H1 (cell line): ENCODE results near the gene SSH2. TPM values are rescaled to one million over a fixed set of nuclear protein-coding genes. Genes with fewer than 3 reads are reported as not detected.

Experiments
- CTCF ChIA-PET: fragments of 300-600 bp; sonication (Branson Sonifier 250); formaldehyde crosslinking; loops from one replicate; lab custom pipeline; 2021; ENCODE audit not compliant: partially characterized antibody; lab: Charles Lee
- POLR2A ChIA-PET: fragments of 300-600 bp; sonication (Branson Sonifier 250); formaldehyde crosslinking; loops from one replicate; lab custom pipeline; 2021; ENCODE audit warnings: inconsistent platforms; ENCODE audit not compliant: partially characterized antibody; lab: Charles Lee
- DNase-seq, 2 experiments: peaks; one replicate each; pipeline versions ENCODE4 v3.0.0 to v3.0.0-alpha.2; 2010 to 2022; ENCODE audit warnings: low spot score in 2 of 2, low read depth in 1 of 2, mixed read lengths in 1 of 2
- FAIRE-seq: peaks from 2 replicates; lab custom pipeline; 2011; peaks lifted over from hg19 to GRCh38; lab: Jason Lieb, UNC
- H2AFZ ChIP-seq: 2 replicates; pipeline ENCODE4 v1.8.1; 2012; ENCODE audit warnings: low read length, inconsistent platforms
- H2AK5ac ChIP-seq: 2 replicates; pipeline ENCODE4 v1.6.1; 2013; ENCODE audit warnings: low read depth, low read length
- H2BK120ac ChIP-seq: replicated peaks from 2 replicates; pipeline ENCODE3; 2013; ENCODE audit warnings: low read depth, low read length, inconsistent platforms
- H2BK12ac ChIP-seq: 2 replicates; pipeline ENCODE4 v1.6.1; 2013; ENCODE audit warnings: low read depth, low read length
- H2BK15ac ChIP-seq: 2 replicates; pipeline ENCODE4 v1.6.1; 2013; ENCODE audit warnings: low read length
- H2BK20ac ChIP-seq: 2 replicates; pipeline ENCODE4 v1.6.1; 2013; ENCODE audit warnings: low read length
- H2BK5ac ChIP-seq: 2 replicates; pipeline ENCODE4 v1.6.1; 2013; ENCODE audit warnings: low read depth, low read length
- H3K14ac ChIP-seq: 2 replicates; pipeline ENCODE4 v1.6.1; 2013; ENCODE audit warnings: inconsistent platforms; ENCODE audit not compliant: insufficient read length
- H3K18ac ChIP-seq: 2 replicates; pipeline ENCODE4 v1.6.1; 2013; ENCODE audit warnings: low read length; ENCODE audit errors: extremely low read depth
- H3K23ac ChIP-seq: 2 replicates; pipeline ENCODE4 v1.6.1; 2013; ENCODE audit warnings: inconsistent platforms; ENCODE audit not compliant: insufficient read length
- H3K23me2 ChIP-seq: 2 replicates; pipeline ENCODE4 v1.6.1; 2013; ENCODE audit warnings: low read depth, low read length
- H3K27ac ChIP-seq: 2 replicates; pipeline ENCODE4 v1.6.1; 2011; ENCODE audit warnings: low read depth, low read length, inconsistent platforms
- H3K27me3 ChIP-seq, 4 experiments: replicated peaks in 1 of 4; 1 replicate in 1 of 4; 2 replicates in 3 of 4; pipeline versions ENCODE4 v1.6.1 to v1.8.1; 2011 to 2013; ENCODE audit warnings: low read length in 3 of 4, mild to moderate bottlenecking in 3 of 4, inconsistent platforms in 2 of 4, mixed read lengths in 2 of 4, moderate library complexity in 1 of 4; ENCODE audit not compliant: control insufficient read depth in 3 of 4, insufficient read depth in 3 of 4; ENCODE audit errors: extremely low read depth in 1 of 4
- H3K36me3 ChIP-seq, 4 experiments: 2 replicates each; pipeline versions ENCODE4 v1.6.1 to v1.8.1; 2011 to 2013; ENCODE audit warnings: mild to moderate bottlenecking in 4 of 4, low read length in 3 of 4, moderate library complexity in 2 of 4, control low read depth in 1 of 4, inconsistent platforms in 1 of 4; ENCODE audit not compliant: insufficient read depth in 4 of 4, control insufficient read depth in 2 of 4
- H3K4ac ChIP-seq: replicated peaks from 2 replicates; pipeline ENCODE3; 2013; ENCODE audit warnings: low read length, low read depth, mixed read lengths, inconsistent platforms; ENCODE audit not compliant: insufficient read length
- H3K4me1 ChIP-seq, 4 experiments: replicated peaks in 1 of 4; 1 replicate in 1 of 4; 2 replicates in 3 of 4; pipeline versions ENCODE4 v1.6.1 to v1.8.1; 2011 to 2013; ENCODE audit warnings: low read length in 3 of 4, inconsistent platforms in 2 of 4, mixed read lengths in 1 of 4; ENCODE audit not compliant: insufficient read depth in 4 of 4, control insufficient read depth in 3 of 4
- H3K4me2 ChIP-seq, 2 experiments: 2 replicates each; pipeline versions ENCODE4 v1.6.1 to v1.8.1; 2011 to 2013; ENCODE audit warnings: low read depth in 2 of 2, low read length in 2 of 2, control low read depth in 1 of 2, inconsistent platforms in 1 of 2, mild to moderate bottlenecking in 1 of 2; ENCODE audit not compliant: insufficient read depth in 1 of 2
- H3K4me3 ChIP-seq, 4 experiments: fragments of 200-600, 300-600 bp in 1 of 4; sonication (generic), shearing (Covaris generic), sonication (Bioruptor Twin) in 1 of 4; 2 replicates each; pipeline versions ENCODE4 v1.5.1 to v1.8.1; 2011 to 2016; ENCODE audit warnings: low read length in 4 of 4, low read depth in 3 of 4, control low read depth in 2 of 4, inconsistent platforms in 2 of 4, mild to moderate bottlenecking in 2 of 4, mixed read lengths in 1 of 4, moderate library complexity in 1 of 4; ENCODE audit not compliant: insufficient read depth in 2 of 4; ENCODE audit errors: extremely low read depth in 1 of 4
- H3K56ac ChIP-seq: replicated peaks from 2 replicates; pipeline ENCODE3; 2013; ENCODE audit warnings: low read depth, mild to moderate bottlenecking, mixed read lengths, low read length, inconsistent platforms; ENCODE audit not compliant: insufficient read length
- H3K79me1 ChIP-seq: 2 replicates; pipeline ENCODE4 v1.6.1; 2013; ENCODE audit warnings: low read depth, low read length, control low read depth
- H3K79me2 ChIP-seq, 2 experiments: 2 replicates each; pipeline versions ENCODE4 v1.6.1 to v1.8.1; 2012 to 2013; ENCODE audit warnings: low read length in 2 of 2, mild to moderate bottlenecking in 2 of 2, inconsistent platforms in 1 of 2; ENCODE audit not compliant: insufficient read depth in 2 of 2, control insufficient read depth in 1 of 2
- H3K9ac ChIP-seq, 4 experiments: replicated peaks in 1 of 4; 1 replicate in 1 of 4; 2 replicates in 3 of 4; pipeline versions ENCODE4 v1.6.1 to v1.8.1; 2011 to 2013; ENCODE audit warnings: low read depth in 3 of 4, low read length in 3 of 4, control low read depth in 2 of 4, mild to moderate bottlenecking in 2 of 4, moderate library complexity in 2 of 4, inconsistent platforms in 1 of 4; ENCODE audit errors: extremely low read depth in 1 of 4
- H3K9me3 ChIP-seq, 2 experiments: 2 replicates each; pipeline versions ENCODE4 v1.6.1 to v1.8.1; 2012 to 2013; ENCODE audit warnings: mild to moderate bottlenecking in 2 of 2, moderate library complexity in 2 of 2, control low read depth in 1 of 2, inconsistent platforms in 1 of 2, low read depth in 1 of 2, low read length in 1 of 2, mixed read lengths in 1 of 2; ENCODE audit not compliant: insufficient read depth in 2 of 2
- H4K20me1 ChIP-seq, 2 experiments: replicated peaks in 1 of 2; 2 replicates each; pipeline versions ENCODE3 to v1.8.1; 2011 to 2013; ENCODE audit warnings: inconsistent platforms in 2 of 2, low read length in 2 of 2, mild to moderate bottlenecking in 1 of 2; ENCODE audit not compliant: insufficient read depth in 2 of 2, control insufficient read depth in 1 of 2
- H4K5ac ChIP-seq: 2 replicates; pipeline ENCODE4 v1.6.1; 2013; ENCODE audit warnings: low read length, low read depth, mixed read lengths, inconsistent platforms; ENCODE audit not compliant: insufficient read length
- H4K8ac ChIP-seq: 2 replicates; pipeline ENCODE4 v1.8.0; 2013; ENCODE audit warnings: mild to moderate bottlenecking, moderate library complexity, low read length, inconsistent platforms; ENCODE audit not compliant: insufficient read depth; ENCODE audit errors: extremely low read depth
- H4K91ac ChIP-seq: replicated peaks from 2 replicates; pipeline ENCODE3; 2013; ENCODE audit warnings: low read length, mixed read lengths, inconsistent platforms; ENCODE audit not compliant: insufficient read length
- CBX5 ChIP-seq: fragments of 300-800, 300-1000 bp; sonication (generic); IDR thresholded peaks from 2 replicates; pipeline ENCODE4 v1.7.1; 2016; ENCODE audit warnings: antibody characterized with exemption, low read length, low read depth
- CBX8 ChIP-seq: fragments of 300-800, 300-1000 bp; sonication (generic); IDR thresholded peaks from 2 replicates; pipeline ENCODE4 v1.7.1; 2016; ENCODE audit warnings: low read depth, low read length, borderline replicate concordance
- EGR1 ChIP-seq: IDR thresholded peaks from 2 replicates; pipeline ENCODE4 v1.6.1; 2011; ENCODE audit warnings: low read depth, low read length, borderline replicate concordance
- FOSL1 ChIP-seq: IDR thresholded peaks from 2 replicates; pipeline ENCODE4 v1.6.1; 2011; ENCODE audit warnings: mild to moderate bottlenecking, low read depth, low read length, moderate library complexity; ENCODE audit not compliant: insufficient read depth
- GTF2F1 ChIP-seq: IDR thresholded peaks from 2 replicates; pipeline ENCODE4 v1.6.1; 2012; ENCODE audit warnings: low read depth, low read length, improper control_type of control experiment, borderline replicate concordance
- HDAC2 ChIP-seq, 2 experiments: fragments of 300-600 bp in 1 of 2; sonication (generic) in 1 of 2; IDR thresholded peaks; 2 replicates each; pipeline ENCODE4 v1.6.1; 2011 to 2012; ENCODE audit warnings: low read depth in 2 of 2, low read length in 2 of 2, mild to moderate bottlenecking in 2 of 2, moderate library complexity in 2 of 2, borderline replicate concordance in 1 of 2, inconsistent platforms in 1 of 2
- HDAC6 ChIP-seq: IDR thresholded peaks from one replicate; pipeline ENCODE4 v1.7.1; 2012; ENCODE audit warnings: low read depth, mild to moderate bottlenecking, inconsistent platforms, low read length, moderate library complexity
- MAFK ChIP-seq: IDR thresholded peaks from 2 replicates; pipeline ENCODE4 v1.6.1; 2012; ENCODE audit warnings: low read depth, mild to moderate bottlenecking, improper control_type of control experiment, low read length
- NANOG ChIP-seq: IDR thresholded peaks from 2 replicates; pipeline ENCODE4 v1.6.1; 2011; ENCODE audit warnings: low read length, low read depth, mild to moderate bottlenecking, inconsistent platforms; ENCODE audit not compliant: insufficient read depth, poor library complexity, severe bottlenecking
- POLR2A ChIP-seq, 2 experiments: IDR thresholded peaks; 1 replicate in 1 of 2; 2 replicates in 1 of 2; pipeline ENCODE4 v1.6.1; 2011; ENCODE audit warnings: low read depth in 2 of 2, low read length in 2 of 2, mild to moderate bottlenecking in 2 of 2; ENCODE audit errors: control extremely low read depth in 1 of 2
- RBBP5 ChIP-seq: IDR thresholded peaks from 2 replicates; pipeline ENCODE4 v1.7.1; 2012; ENCODE audit warnings: low read depth, mild to moderate bottlenecking, inconsistent platforms, low read length, moderate library complexity, borderline replicate concordance
- RXRA ChIP-seq: IDR thresholded peaks from 2 replicates; pipeline ENCODE4 v1.6.1; 2011; ENCODE audit warnings: low read depth, mild to moderate bottlenecking, low read length, moderate library complexity; ENCODE audit not compliant: insufficient read depth
- SP2 ChIP-seq: IDR thresholded peaks from 2 replicates; pipeline ENCODE4 v1.6.1; 2012; ENCODE audit warnings: mild to moderate bottlenecking, low read length, inconsistent platforms
- SUZ12 ChIP-seq: fragments of 200-600 bp; sonication (generic); IDR thresholded peaks from 2 replicates; pipeline ENCODE4 v1.6.1; 2012; ENCODE audit warnings: mild to moderate bottlenecking, inconsistent platforms, low read length, moderate library complexity, mixed read lengths
- TAF1 ChIP-seq: IDR thresholded peaks from 2 replicates; pipeline ENCODE4 v1.6.1; 2011; ENCODE audit warnings: mild to moderate bottlenecking, low read depth, low read length
- YY1 ChIP-seq: IDR thresholded peaks from 2 replicates; pipeline ENCODE4 v1.6.1; 2011; ENCODE audit warnings: low read depth, mild to moderate bottlenecking, low read length
- polyA plus RNA-seq, 7 experiments: library from polyadenylated mRNA; depleted of rRNA in 3 of 7; stranded (reverse) in 5 of 7; unstranded in 2 of 7; fragments of >200 nt in 5 of 7; fragments of 200-250 nt in 2 of 7; gene quantifications; 1 replicate in 5 of 7; 2 replicates in 1 of 7; 4 replicates in 1 of 7; pipeline versions ENCODE4 v1.2.1 to v1.2.3, GENCODE V29; 2011 to 2013; ENCODE audit warnings: missing spikeins in 2 of 7, mixed read lengths in 2 of 7
- total RNA-seq: library from RNA; stranded (reverse); fragmentation: NEBNext Ultra II Directional; extraction: Animal tissue kit (Norgen Biotek cat#: 25700); gene quantifications from 2 replicates; pipeline ENCODE4 v1.2.1, GENCODE V29; 2021

SSH2 gene
- total and polyA plus RNA-seq, 2 of the 8 experiments (the other 6 are each of a cell fraction or from before 2014, with no cell fraction given) = 5.2 to 15.9 TPM

- Histone ChIP-seq H4K20me1 (no peaks in the 10 kb centered on the region), H2AFZ (no peak overlapping the region), H3K23me2 (no peaks in the 10 kb centered on the region), H4K5ac (no peak overlapping the region), H3K9me3 (peaks cover 0 to 5% of the 10 kb centered on the region in 2 experiments; a peak in 1 of 4 replicates), H4K91ac (no peak overlapping the region), H3K18ac (no peak overlapping the region), H3K36me3 (no peaks in the 10 kb centered on the region), H3K4me3 (no peak overlapping the region), H3K9ac (no peak overlapping the region), H3K79me1 (no peaks in the 10 kb centered on the region), H2BK20ac (no peak overlapping the region), H3K56ac (no peak overlapping the region), H3K14ac (no peak overlapping the region), H2AK5ac (no peak overlapping the region), H3K4me2 (no peak overlapping the region), H4K8ac (no peak overlapping the region), H3K27me3 (no peaks in the 10 kb centered on the region), H3K23ac (no peak overlapping the region), H3K4me1 (peaks cover 0 to 6% (median 3%) of the 10 kb centered on the region in 4 experiments; a peak in 6 of 7 replicates), H2BK120ac (no peak overlapping the region), H2BK15ac (no peak overlapping the region), H3K79me2 (0 out of 4 replicates have a peak, but pooled peaks cover 0 to 2% of the 10 kb centered on the region in 2 experiments), H2BK5ac (no peak overlapping the region), H3K27ac (no peak overlapping the region), H2BK12ac (no peak overlapping the region), H3K4ac (no peak overlapping the region)
- ChIA-PET CTCF (interaction anchor here (1.4 kb wide), 1 partner anchor 68 kb away, joined by 5 read pairs; the partner anchor contains the start of gene SSH2), POLR2A (no interaction called here)
- FAIRE-seq (no peak), DNase-seq (no peak)
- TF ChIP-seq CBX8 (no peak), SUZ12 (no peak), POLR2A (IDR thresholded peaks at IDR 0.05; ENCODE audit: control extremely low read depth in 1 of 2, low read depth in 2 of 2, low read length in 2 of 2) (no peak), FOSL1 (no peak), YY1 (no peak), GTF2F1 (no peak), RXRA (no peak), CBX5 (no peak), SP2 (no peak), TAF1 (no peak), EGR1 (no peak), HDAC2 (IDR thresholded peaks at IDR 0.05; ENCODE audit: borderline replicate concordance in 1 of 2, low read depth in 2 of 2, low read length in 2 of 2) (no peak), RBBP5 (no peak), NANOG (no peak), MAFK (no peak), HDAC6 (no peak)
Observed at GRCh38 chr17:29862127-29862526, 67.9 kb downstream of the SSH2 start.
